HepG2 (cell line): ENCODE results near the gene KIAA2012. TPM values are rescaled to one million over a fixed set of nuclear protein-coding genes. Genes with fewer than 3 reads are reported as not detected.

Experiments
- ATAC-seq: fragments of 200-7000 bp; cut with Tn5 transposase; 3 replicates; pipeline ENCODE4 v1.9.1; 2020; ENCODE audit warnings: mild to moderate bottlenecking, moderate library complexity
- BruUV-seq: library from RNA; stranded (reverse); fragments of 400-500 nt; replicated peaks from 2 replicates; lab custom pipeline; 2021; lab: Mats Ljungman, UMichigan
- CTCF ChIA-PET: fragments of 300-600 bp; formaldehyde crosslinking; extraction: SDS; loops from one replicate; lab custom pipeline; 2021; ENCODE audit warnings: low total read pairs, inconsistent platforms, low intra/inter-chr PET ratio; lab: Yijun Ruan, JAX
- POLR2A ChIA-PET: fragments of 350-600 bp; sonication (Branson Sonifier 250); formaldehyde crosslinking; loops from one replicate; lab custom pipeline; 2020; ENCODE audit warnings: antibody characterized with exemption, inconsistent platforms; lab: Yijun Ruan, JAX
- DNase-seq: peaks from one replicate; pipeline ENCODE4 v3.0.0-alpha.2; 2015; ENCODE audit warnings: low spot score
- FAIRE-seq: peaks from 3 replicates; lab custom pipeline; 2011; peaks lifted over from hg19 to GRCh38; lab: Jason Lieb, UNC
- H2AFZ ChIP-seq: one replicate; pipeline ENCODE4 v1.6.1; 2011; ENCODE audit warnings: low read length, inconsistent platforms
- H3K27ac ChIP-seq: fragments of 300-600 bp; 3 replicates; pipeline ENCODE4 v1.8.0; 2011; ENCODE audit warnings: mixed run types, mild to moderate bottlenecking, mixed read lengths, low read length, inconsistent platforms; ENCODE audit not compliant: insufficient read depth; ENCODE audit errors: extremely low read length
- H3K27me3 ChIP-seq, 2 experiments: fragments of 200-600 bp in 1 of 2; 2 replicates in 1 of 2; 3 replicates in 1 of 2; pipeline versions ENCODE4 v1.6.0 to v1.8.0; 2011; ENCODE audit warnings: low read length in 2 of 2, mild to moderate bottlenecking in 2 of 2, moderate library complexity in 2 of 2, inconsistent platforms in 1 of 2; ENCODE audit not compliant: insufficient read depth in 2 of 2, control insufficient read depth in 1 of 2
- H3K36me3 ChIP-seq, 2 experiments: fragments of 200-600 bp in 1 of 2; replicated peaks in 1 of 2; 2 replicates in 1 of 2; 3 replicates in 1 of 2; pipeline versions ENCODE4 v1.5.1 to v1.8.0; 2011; ENCODE audit warnings: low read length in 2 of 2, inconsistent platforms in 1 of 2; ENCODE audit not compliant: insufficient read depth in 2 of 2, control insufficient read depth in 1 of 2
- H3K4me1 ChIP-seq: 2 replicates; pipeline ENCODE4 v1.5.1; 2012; ENCODE audit warnings: low read length, inconsistent platforms; ENCODE audit not compliant: insufficient read depth
- H3K4me2 ChIP-seq: 2 replicates; pipeline ENCODE4 v1.6.0; 2011; ENCODE audit warnings: low read depth, low read length, inconsistent platforms
- H3K4me3 ChIP-seq, 3 experiments: fragments of 200-600 bp in 1 of 3; sonication (generic), shearing (Covaris generic) in 1 of 3; replicated peaks in 1 of 3; 2 replicates each; pipeline ENCODE4 v1.5.1; 2011 to 2016; ENCODE audit warnings: low read length in 3 of 3, inconsistent platforms in 2 of 3, low read depth in 2 of 3, mild to moderate bottlenecking in 2 of 3, control low read depth in 1 of 3, mixed read lengths in 1 of 3; ENCODE audit not compliant: insufficient read depth in 1 of 3
- H3K79me2 ChIP-seq: one replicate; pipeline ENCODE4 v1.6.1; 2011; ENCODE audit warnings: low read length, inconsistent platforms; ENCODE audit not compliant: insufficient read depth
- H3K9ac ChIP-seq: 2 replicates; pipeline ENCODE4 v1.6.0; 2011; ENCODE audit warnings: mild to moderate bottlenecking, low read depth, low read length, inconsistent platforms; ENCODE audit not compliant: insufficient read depth
- H3K9me3 ChIP-seq: 2 replicates; pipeline ENCODE4 v1.5.1; 2012; ENCODE audit warnings: mild to moderate bottlenecking, low read length
- H4K20me1 ChIP-seq: 2 replicates; pipeline ENCODE4 v1.6.0; 2011; ENCODE audit warnings: inconsistent platforms, mild to moderate bottlenecking, low read length, moderate library complexity; ENCODE audit not compliant: insufficient read depth
- DMAP1 ChIP-seq: IDR thresholded peaks from 2 replicates; pipeline ENCODE4 v1.6.1; 2016
- ERF ChIP-seq: IDR thresholded peaks from 2 replicates; pipeline ENCODE4 v1.6.1; 2018; ENCODE audit warnings: missing biosample characterization, missing genetic modification reagents
- FOXJ3 ChIP-seq: sonication (generic); formaldehyde crosslinking; IDR thresholded peaks from 2 replicates; pipeline ENCODE4 v1.4.0; 2020; ENCODE audit warnings: missing genetic modification reagents, mild to moderate bottlenecking, borderline replicate concordance
- NBN ChIP-seq: fragments of 450-650 bp; conservative IDR thresholded peaks from 2 replicates; pipeline ENCODE4 v1.6.1; 2017
- NCOR1 ChIP-seq: fragments of 200-600 bp; sonication (generic); IDR thresholded peaks from 2 replicates; pipeline ENCODE4 v1.7.0; 2017; ENCODE audit warnings: antibody characterized with exemption, low read length, borderline replicate concordance
- RCOR2 ChIP-seq: IDR thresholded peaks from 2 replicates; pipeline ENCODE4 v1.6.1; 2016; ENCODE audit warnings: missing biosample characterization, missing genetic modification reagents
- TBL1XR1 ChIP-seq: fragments of 150-350 bp; IDR thresholded peaks from 2 replicates; pipeline ENCODE4 v1.6.1; 2014; ENCODE audit warnings: borderline replicate concordance, low read length; ENCODE audit not compliant: partially characterized antibody
- ZNF121 ChIP-seq: sonication (generic); formaldehyde crosslinking; IDR thresholded peaks from 2 replicates; pipeline ENCODE4 v1.5.0; 2020; ENCODE audit warnings: mild to moderate bottlenecking, missing genetic modification reagents
- ZNF337 ChIP-seq: sonication (generic); formaldehyde crosslinking; IDR thresholded peaks from 2 replicates; pipeline ENCODE4 v1.5.1; 2020; ENCODE audit warnings: missing genetic modification reagents, low read depth, mild to moderate bottlenecking, borderline replicate concordance
- ZNF598 ChIP-seq: sonication (generic); formaldehyde crosslinking; IDR thresholded peaks from 2 replicates; pipeline ENCODE4 v1.5.1; 2020; ENCODE audit warnings: mild to moderate bottlenecking, missing genetic modification reagents, borderline replicate concordance
- ZNF652 ChIP-seq: IDR thresholded peaks from 2 replicates; pipeline ENCODE4 v1.6.1; 2016; ENCODE audit warnings: low read depth, borderline replicate concordance
- WGBS: methylation state at CpG from one replicate; pipeline ENCODE4 v1.1.6; 2017; ENCODE audit warnings: low lambda C conversion rate; 5-methylcytosine and 5-hydroxymethylcytosine counted together
- in situ Hi-C: cut with HindIII; loops from 2 replicates; pipeline ENCODE4 v1.10.0; 2017; ENCODE audit warnings: low pct_unique_long_range_greater_than_20kb; ENCODE audit not compliant: extremely low pct_ligation_motif_present
- intact Hi-C: fragments of 100-400 bp; cut with micrococcal nuclease; formaldehyde crosslinking; loops from one replicate; pipeline ENCODE4 v1.10.0; 2022; ENCODE audit not compliant: unreplicated experiment
- polyA plus RNA-seq, 8 experiments: library from polyadenylated mRNA; depleted of rRNA in 3 of 8; stranded (reverse) in 7 of 8; unstranded in 1 of 8; fragments of >200 nt; fragmentation: Illumina TruSeq in 4 of 8; extraction: Trizol in 4 of 8; gene quantifications; 2 replicates each; pipeline versions ENCODE4 v1.2.1 to v1.2.3, GENCODE V29; 2011 to 2016; ENCODE audit warnings: low read depth in 4 of 8, missing spikeins in 1 of 8, mixed read lengths in 1 of 8; ENCODE audit not compliant: insufficient read depth in 1 of 8
- total RNA-seq, 5 experiments: library from RNA; depleted of rRNA; stranded (reverse); fragments of >200 nt; fragmentation: Illumina TruSeq; extraction: Trizol; gene quantifications; 2 replicates each; pipeline ENCODE4 v1.2.3, GENCODE V29; 2016; ENCODE audit warnings: low read depth in 1 of 5
- TF ChIP-seq, protein P1 (sequence below): sonication (generic); formaldehyde crosslinking; IDR thresholded peaks from 2 replicates; pipeline ENCODE4 v1.8.1; 2023; ENCODE audit warnings: mild to moderate bottlenecking, missing genetic modification reagents, borderline replicate concordance
- TF ChIP-seq, protein P2 (sequence below): sonication (generic); formaldehyde crosslinking; IDR thresholded peaks from 2 replicates; pipeline ENCODE4 v1.5.1; 2020; ENCODE audit warnings: mild to moderate bottlenecking, missing genetic modification reagents
- TF ChIP-seq, protein P3 (sequence below): sonication (generic); formaldehyde crosslinking; IDR thresholded peaks from 2 replicates; pipeline ENCODE4 v1.4.0; 2020; ENCODE audit warnings: low read depth, mild to moderate bottlenecking, missing genetic modification reagents

The KIAA2012 gene
- total and polyA plus RNA-seq, 2 of the 13 experiments (the other 11 are each of a cell fraction or from before 2014, with no cell fraction given), result not detected

DNA sequence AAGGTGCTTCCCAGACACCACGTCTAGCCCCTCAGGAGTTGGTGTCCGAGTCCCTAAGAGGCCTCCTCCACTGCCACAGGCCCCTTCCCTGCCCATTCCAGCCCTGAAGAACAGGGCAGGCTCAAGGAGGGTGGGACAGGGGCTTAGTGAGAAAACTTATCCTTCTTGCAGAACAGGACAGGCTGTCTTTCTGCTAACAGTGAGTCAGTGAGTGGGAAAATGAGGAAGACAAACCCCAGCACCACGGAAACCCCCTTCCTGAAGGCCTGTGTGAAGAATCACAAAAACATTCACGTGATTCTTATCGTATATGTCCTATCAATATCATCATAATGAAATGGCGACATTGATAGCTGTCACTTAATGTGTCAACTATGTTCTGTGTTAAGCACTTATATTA is 29.6 kb upstream of the KIAA2012 start:
- FAIRE-seq, result no peak
- no peaks in the 10 kb centered on the region for H3K79me2 ChIP-seq
- no peak for ATAC-seq
- in situ Hi-C loops (no loop called here), intact Hi-C loops (no loop called here)
- H3K9me3 ChIP-seq, result no peaks in the 10 kb centered on the region
- DNase-seq, result no peak
- 16% methylated on average over 6 of the region's 6 CpGs for WGBS
- no peak overlapping the region for H3K9ac ChIP-seq
- no peak overlapping the region for H3K4me2 ChIP-seq
- H3K4me1 ChIP-seq, result peaks cover 21% of the 10 kb centered on the region; the same call in 1 of the 2 replicates
- no TSS peak for BruUV-seq
- H2AFZ ChIP-seq, result no peak overlapping the region
- POLR2A ChIA-PET, result no interaction called here
- H3K27ac ChIP-seq, result no peak overlapping the region
- no peaks in the 10 kb centered on the region for H3K36me3 ChIP-seq
- H3K4me3 ChIP-seq, result no peak overlapping the region
- CTCF ChIA-PET, result no interaction called here
- H3K27me3 ChIP-seq, result peaks cover 0 to 22% of the 10 kb centered on the region in 2 experiments; a peak in 3 of 5 replicates
- no peaks in the 10 kb centered on the region for H4K20me1 ChIP-seq
- TF ChIP-seq, protein P1, sequence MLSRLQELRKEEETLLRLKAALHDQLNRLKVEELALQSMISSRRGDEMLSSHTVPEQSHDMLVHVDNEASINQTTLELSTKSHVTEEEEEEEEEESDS (CRISPR knock-in tag), result no peak
- TF ChIP-seq ZNF337 (CRISPR knock-in tag), result no peak
- TF ChIP-seq, protein P2, sequence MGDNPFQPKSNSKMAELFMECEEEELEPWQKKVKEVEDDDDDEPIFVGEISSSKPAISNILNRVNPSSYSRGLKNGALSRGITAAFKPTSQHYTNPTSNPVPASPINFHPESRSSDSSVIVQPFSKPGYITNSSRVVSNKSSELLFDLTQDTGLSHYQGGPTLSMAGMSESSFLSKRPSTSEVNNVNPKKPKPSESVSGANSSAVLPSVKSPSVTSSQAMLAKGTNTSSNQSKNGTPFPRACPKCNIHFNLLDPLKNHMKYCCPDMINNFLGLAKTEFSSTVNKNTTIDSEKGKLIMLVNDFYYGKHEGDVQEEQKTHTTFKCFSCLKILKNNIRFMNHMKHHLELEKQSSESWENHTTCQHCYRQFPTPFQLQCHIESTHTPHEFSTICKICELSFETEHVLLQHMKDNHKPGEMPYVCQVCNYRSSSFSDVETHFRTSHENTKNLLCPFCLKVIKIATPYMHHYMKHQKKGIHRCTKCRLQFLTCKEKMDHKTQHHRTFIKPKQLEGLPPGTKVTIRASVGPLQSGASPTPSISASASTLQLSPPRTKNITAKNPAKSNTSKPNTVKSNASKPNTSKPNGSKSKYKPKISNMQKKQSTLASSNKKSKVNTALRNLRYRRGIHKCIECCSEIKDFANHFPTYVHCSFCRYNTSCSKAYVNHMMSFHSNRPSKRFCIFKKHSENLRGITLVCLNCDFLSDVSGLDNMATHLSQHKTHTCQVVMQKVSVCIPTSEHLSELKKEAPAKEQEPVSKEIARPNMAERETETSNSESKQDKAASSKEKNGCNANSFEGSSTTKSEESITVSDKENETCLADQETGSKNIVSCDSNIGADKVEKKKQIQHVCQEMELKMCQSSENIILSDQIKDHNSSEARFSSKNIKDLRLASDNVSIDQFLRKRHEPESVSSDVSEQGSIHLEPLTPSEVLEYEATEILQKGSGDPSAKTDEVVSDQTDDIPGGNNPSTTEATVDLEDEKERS (CRISPR knock-in tag), result no peak
- TF ChIP-seq NBN, result no peak
- no peak for TF ChIP-seq ZNF652 (CRISPR knock-in tag)
- TF ChIP-seq ERF (CRISPR knock-in tag), result no peak
- TF ChIP-seq TBL1XR1, result no peak
- TF ChIP-seq DMAP1 (CRISPR knock-in tag), result no peak
- TF ChIP-seq, protein P3, sequence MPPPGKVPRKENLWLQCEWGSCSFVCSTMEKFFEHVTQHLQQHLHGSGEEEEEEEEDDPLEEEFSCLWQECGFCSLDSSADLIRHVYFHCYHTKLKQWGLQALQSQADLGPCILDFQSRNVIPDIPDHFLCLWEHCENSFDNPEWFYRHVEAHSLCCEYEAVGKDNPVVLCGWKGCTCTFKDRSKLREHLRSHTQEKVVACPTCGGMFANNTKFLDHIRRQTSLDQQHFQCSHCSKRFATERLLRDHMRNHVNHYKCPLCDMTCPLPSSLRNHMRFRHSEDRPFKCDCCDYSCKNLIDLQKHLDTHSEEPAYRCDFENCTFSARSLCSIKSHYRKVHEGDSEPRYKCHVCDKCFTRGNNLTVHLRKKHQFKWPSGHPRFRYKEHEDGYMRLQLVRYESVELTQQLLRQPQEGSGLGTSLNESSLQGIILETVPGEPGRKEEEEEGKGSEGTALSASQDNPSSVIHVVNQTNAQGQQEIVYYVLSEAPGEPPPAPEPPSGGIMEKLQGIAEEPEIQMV (CRISPR knock-in tag), result no peak
- TF ChIP-seq NCOR1, result no peak
- TF ChIP-seq ZNF121 (CRISPR knock-in tag), result no peak
- no peak for TF ChIP-seq FOXJ3
- no peak for TF ChIP-seq RCOR2
- TF ChIP-seq ZNF598 (CRISPR knock-in tag), result no peak
